ENCODE results near the gene WDPCP.
A peak's percentile ranks its signal among the peaks of the same experiment; 100 is the strongest.

The WDPCP gene

DNA sequence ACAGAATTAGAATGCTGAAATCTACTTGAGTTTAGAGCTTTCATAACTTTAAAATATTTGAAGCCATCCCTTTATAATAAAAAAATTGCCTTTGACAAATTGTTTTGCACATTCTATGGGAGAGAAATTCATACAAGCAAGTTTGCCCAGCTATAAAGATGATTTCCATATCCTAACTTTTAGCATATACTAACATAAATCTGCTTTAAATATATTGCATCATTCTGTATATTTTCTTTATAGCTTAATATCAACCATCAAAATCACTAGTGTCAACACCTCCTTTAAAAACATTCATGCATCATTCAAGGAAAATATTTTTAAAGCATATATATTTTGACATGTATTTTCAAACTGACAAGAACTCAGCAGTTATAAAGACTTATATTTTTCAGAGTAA, 49.9 kb downstream of the WDPCP start:
- TF ChIP-seq POLR2AphosphoS5 (IDR thresholded peaks at IDR 0.05; ENCODE audit: borderline replicate concordance, low read depth, low read length) (no peak), FOXP2 (optimal IDR thresholded peaks at IDR 0.05; ENCODE audit: control extremely low read depth, extremely low read length, insufficient read depth) (no peak), EZH2 (IDR thresholded peaks at IDR 0.05) (no peak)
- H3K9ac ChIP-seq (ENCODE audit: insufficient read length): no peak overlapping the region
- no peak for DNase-seq (ENCODE audit: low read depth, low spot score)
- H3K9me3 ChIP-seq (ENCODE audit: low read depth, low read length): no peaks in the 10 kb centered on the region
- H3K36me3 ChIP-seq (ENCODE audit: insufficient read depth, low read length): no peaks in the 10 kb centered on the region
- H3K27ac ChIP-seq: peak overlapping the region; percentile 66
- no peak overlapping the region for H3K4me3 ChIP-seq

DNA sequence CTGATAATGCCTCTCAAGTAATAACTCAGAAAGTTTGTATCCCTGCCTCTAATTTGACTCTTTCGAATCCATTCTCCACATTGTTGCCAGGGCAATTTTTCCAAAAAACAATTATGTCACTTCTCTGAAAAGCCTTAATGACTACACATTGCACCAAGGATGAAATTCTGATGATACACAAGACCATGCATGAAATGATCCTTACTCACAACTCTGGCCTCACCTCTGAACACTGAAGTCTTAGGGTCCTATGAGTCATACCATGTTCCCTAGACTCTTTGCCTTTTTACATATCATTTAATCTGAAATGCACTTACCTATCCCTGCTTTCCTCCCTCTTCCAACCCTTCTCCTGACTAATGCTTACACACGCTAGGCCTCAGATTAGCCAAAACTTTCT, 51.0 kb downstream of the WDPCP start:
- Histone ChIP-seq H3K27ac (no peak overlapping the region), H3K4me3 (no peak overlapping the region), H3K9me3 (ENCODE audit: low read depth, low read length) (no peaks in the 10 kb centered on the region), H3K36me3 (ENCODE audit: insufficient read depth, low read length) (no peaks in the 10 kb centered on the region), H3K9ac (ENCODE audit: insufficient read length) (no peak overlapping the region)
- DNase-seq (ENCODE audit: low read depth, low spot score): no peak
- TF ChIP-seq EZH2 (IDR thresholded peaks at IDR 0.05): no peak
- TF ChIP-seq FOXP2 (optimal IDR thresholded peaks at IDR 0.05; ENCODE audit: control extremely low read depth, extremely low read length, insufficient read depth): no peak
- TF ChIP-seq POLR2AphosphoS5 (IDR thresholded peaks at IDR 0.05; ENCODE audit: borderline replicate concordance, low read depth, low read length): no peak

DNA sequence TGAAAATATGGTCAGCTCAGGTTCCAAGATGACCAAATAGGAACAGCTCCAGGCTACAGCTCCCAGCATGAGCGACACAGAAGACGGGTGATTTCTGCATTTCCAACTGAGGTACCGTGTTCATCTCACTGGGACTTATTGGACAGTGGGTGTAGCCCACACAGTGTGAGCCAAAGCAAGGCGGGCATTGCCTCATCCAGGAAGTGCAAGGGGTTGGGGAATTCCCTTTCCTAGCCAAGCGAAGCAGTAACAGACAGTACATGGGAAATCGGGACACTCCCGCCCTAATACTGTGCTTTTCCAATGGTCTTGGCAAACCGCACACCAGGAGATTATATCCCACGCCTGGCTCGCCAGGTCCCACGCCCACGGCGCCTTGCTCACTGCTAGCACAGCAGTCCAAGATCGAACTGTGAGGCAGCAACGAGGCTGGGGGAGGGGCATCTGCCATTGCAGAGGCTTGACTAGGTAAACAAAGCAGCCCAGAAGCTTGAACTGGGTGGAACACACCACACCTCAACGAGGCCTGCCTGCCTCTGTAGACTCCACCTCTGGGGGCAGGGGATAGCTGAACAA, 57.5 kb downstream of the WDPCP start:
- Histone ChIP-seq H3K4me3 (no peak overlapping the region), H3K9ac (ENCODE audit: insufficient read length) (no peak overlapping the region), H3K36me3 (ENCODE audit: insufficient read depth, low read length) (no peaks in the 10 kb centered on the region), H3K9me3 (ENCODE audit: low read depth, low read length) (no peaks in the 10 kb centered on the region), H3K27ac (no peak overlapping the region)
- TF ChIP-seq EZH2 (IDR thresholded peaks at IDR 0.05) (no peak), POLR2AphosphoS5 (IDR thresholded peaks at IDR 0.05; ENCODE audit: borderline replicate concordance, low read depth, low read length) (no peak), FOXP2 (optimal IDR thresholded peaks at IDR 0.05; ENCODE audit: control extremely low read depth, extremely low read length, insufficient read depth) (no peak)
- DNase-seq (ENCODE audit: low read depth, low spot score): no peak

DNA sequence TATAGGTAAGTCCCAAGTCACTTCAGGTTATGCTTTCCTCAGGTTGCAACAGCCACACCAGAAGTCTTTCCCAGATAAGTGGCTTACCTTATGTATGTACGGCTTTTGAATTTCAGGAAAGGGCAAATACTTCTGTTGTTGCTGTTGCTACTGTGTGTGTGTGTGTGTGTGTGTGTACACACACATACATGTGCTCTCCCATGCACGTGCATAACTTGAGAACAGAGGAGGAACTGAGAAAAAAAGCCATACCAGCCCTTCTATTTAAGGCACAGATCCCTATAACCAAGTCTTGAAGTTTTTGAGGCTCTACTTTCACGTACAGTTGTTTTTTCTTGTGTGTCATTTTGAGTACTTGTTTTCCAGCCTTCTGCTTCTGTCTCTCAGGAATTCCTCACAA, 62.4 kb downstream of the WDPCP start:
- TF ChIP-seq EZH2 (IDR thresholded peaks at IDR 0.05) (no peak), FOXP2 (optimal IDR thresholded peaks at IDR 0.05; ENCODE audit: control extremely low read depth, extremely low read length, insufficient read depth) (no peak)
- peaks cover under 1% of the 10 kb centered on the region; the same call in 1 of the 2 replicates for H3K9me3 ChIP-seq (ENCODE audit: low read depth, low read length)
- no peak for DNase-seq (ENCODE audit: low read depth, low spot score)
- no peak overlapping the region for H3K4me3 ChIP-seq
- no peak overlapping the region for H3K9ac ChIP-seq (ENCODE audit: insufficient read length)
- no peak overlapping the region for H3K27ac ChIP-seq
- H3K36me3 ChIP-seq (ENCODE audit: insufficient read depth, low read length): no peaks in the 10 kb centered on the region

DNA sequence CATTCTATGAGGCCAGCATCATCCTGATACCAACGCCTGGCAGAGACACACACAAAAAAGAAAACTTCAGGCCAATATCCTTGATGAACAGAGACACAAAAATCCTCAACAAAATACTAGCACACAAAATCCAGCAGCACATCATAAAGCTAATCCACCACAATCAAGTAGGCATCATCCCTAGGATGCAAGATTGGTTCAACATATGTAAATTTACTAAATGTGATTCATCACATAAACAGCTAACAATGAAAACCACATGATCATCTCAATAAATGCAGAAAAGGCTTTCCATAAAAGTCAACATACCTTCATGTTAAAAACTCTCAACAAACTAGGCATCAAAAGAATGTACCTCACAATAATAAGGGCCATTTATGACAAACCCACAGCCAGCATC, 65.3 kb downstream of the WDPCP start:
- no peaks in the 10 kb centered on the region for H3K36me3 ChIP-seq (ENCODE audit: insufficient read depth, low read length)
- no peak overlapping the region for H3K27ac ChIP-seq
- H3K4me3 ChIP-seq: no peak overlapping the region
- H3K9ac ChIP-seq (ENCODE audit: insufficient read length): no peak overlapping the region
- no peak for TF ChIP-seq FOXP2 (optimal IDR thresholded peaks at IDR 0.05; ENCODE audit: control extremely low read depth, extremely low read length, insufficient read depth)
- no peak for TF ChIP-seq EZH2 (IDR thresholded peaks at IDR 0.05)
- TF ChIP-seq POLR2AphosphoS5 (IDR thresholded peaks at IDR 0.05; ENCODE audit: borderline replicate concordance, low read depth, low read length): no peak
- peaks cover 3% of the 10 kb centered on the region; the same call in 1 of the 2 replicates for H3K9me3 ChIP-seq (ENCODE audit: low read depth, low read length)
- DNase-seq (ENCODE audit: low read depth, low spot score): no peak

DNA sequence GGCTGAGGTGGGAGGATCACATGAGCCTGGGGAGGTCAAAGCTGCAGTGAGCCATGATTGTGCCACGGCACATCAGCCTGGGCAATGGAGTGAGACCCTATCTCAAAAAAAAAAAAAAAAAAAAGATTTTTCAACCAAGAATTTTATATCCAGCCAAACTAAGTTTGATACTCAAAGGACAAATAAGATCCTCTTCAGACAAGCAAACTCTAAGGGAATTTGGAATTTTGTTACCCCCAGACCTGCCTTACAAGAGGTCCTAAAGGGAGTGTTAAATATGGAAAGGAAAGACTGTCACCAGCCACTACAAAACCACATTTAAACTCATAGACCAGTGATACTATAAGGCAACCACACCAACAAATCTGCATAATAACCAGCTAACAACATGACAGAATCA, 67.5 kb downstream of the WDPCP start:
- Histone ChIP-seq H3K9ac (ENCODE audit: insufficient read length) (no peak overlapping the region), H3K9me3 (ENCODE audit: low read depth, low read length) (peaks cover 3% of the 10 kb centered on the region; the same call in 1 of the 2 replicates), H3K27ac (no peak overlapping the region), H3K4me3 (no peak overlapping the region), H3K36me3 (ENCODE audit: insufficient read depth, low read length) (no peaks in the 10 kb centered on the region)
- DNase-seq (ENCODE audit: low read depth, low spot score): no peak
- TF ChIP-seq FOXP2 (optimal IDR thresholded peaks at IDR 0.05; ENCODE audit: control extremely low read depth, extremely low read length, insufficient read depth) (no peak), POLR2AphosphoS5 (IDR thresholded peaks at IDR 0.05; ENCODE audit: borderline replicate concordance, low read depth, low read length) (no peak), EZH2 (IDR thresholded peaks at IDR 0.05) (no peak)

DNA sequence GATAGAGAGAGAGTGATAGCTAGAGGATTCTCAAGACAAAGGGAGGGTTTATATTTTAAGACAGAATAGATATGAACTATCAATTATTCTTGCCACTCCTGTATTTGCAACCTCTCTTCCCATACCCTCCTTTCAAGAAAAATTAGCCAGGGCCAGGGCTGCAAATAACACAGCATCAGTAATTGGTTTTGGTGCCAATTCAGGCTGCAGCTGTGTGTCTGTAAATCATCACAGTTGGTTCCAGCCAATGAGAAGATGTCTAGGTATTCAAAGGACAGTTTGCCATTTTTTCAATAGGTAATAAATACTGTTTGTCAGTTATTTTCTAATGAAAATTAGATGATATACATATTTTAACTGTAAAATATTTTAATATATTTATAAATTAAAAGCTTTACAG, 73.5 kb downstream of the WDPCP start:
- no peak overlapping the region for H3K27ac ChIP-seq
- no peak for TF ChIP-seq POLR2AphosphoS5 (IDR thresholded peaks at IDR 0.05; ENCODE audit: borderline replicate concordance, low read depth, low read length)
- TF ChIP-seq FOXP2 (optimal IDR thresholded peaks at IDR 0.05; ENCODE audit: control extremely low read depth, extremely low read length, insufficient read depth): no peak
- no peak for TF ChIP-seq EZH2 (IDR thresholded peaks at IDR 0.05)

DNA sequence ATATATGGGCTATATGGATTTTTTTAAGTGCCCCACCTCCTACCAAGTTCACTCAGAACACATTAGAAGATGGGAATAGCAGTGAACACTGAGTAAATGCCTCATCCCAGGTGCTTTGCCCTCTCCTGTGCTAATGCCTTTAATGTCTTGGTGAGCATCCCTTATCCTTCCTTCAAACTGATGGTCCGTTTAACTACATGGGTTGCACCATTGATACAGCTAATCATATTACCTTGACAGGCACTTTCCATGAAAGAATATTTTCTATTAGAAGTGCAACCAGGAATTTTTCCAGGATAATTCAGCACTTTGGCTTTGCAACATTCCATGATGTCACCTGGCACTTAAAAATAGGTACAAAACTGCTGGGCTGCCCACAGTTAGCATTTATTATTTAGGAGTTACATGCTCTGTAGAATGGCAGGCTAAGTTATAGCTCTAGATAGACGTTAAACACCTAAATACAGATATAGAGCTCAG, 74.0 kb downstream of the WDPCP start:
- TF ChIP-seq FOXP2 (optimal IDR thresholded peaks at IDR 0.05; ENCODE audit: control extremely low read depth, extremely low read length, insufficient read depth): no peak
- TF ChIP-seq POLR2AphosphoS5 (IDR thresholded peaks at IDR 0.05; ENCODE audit: borderline replicate concordance, low read depth, low read length): no peak
- no peak for TF ChIP-seq EZH2 (IDR thresholded peaks at IDR 0.05)
- H3K4me3 ChIP-seq: no peak overlapping the region
- H3K9ac ChIP-seq (ENCODE audit: insufficient read length): no peak overlapping the region
- H3K36me3 ChIP-seq (ENCODE audit: insufficient read depth, low read length): no peaks in the 10 kb centered on the region
- H3K27ac ChIP-seq: no peak overlapping the region
- no peak for DNase-seq (ENCODE audit: low read depth, low spot score)
- H3K9me3 ChIP-seq (ENCODE audit: low read depth, low read length): no peaks in the 10 kb centered on the region

More for the DNA sequence above, 73.5 kb downstream of the WDPCP start:
- no peaks in the 10 kb centered on the region for H3K9me3 ChIP-seq (ENCODE audit: low read depth, low read length)
- no peak overlapping the region for H3K9ac ChIP-seq (ENCODE audit: insufficient read length)
- H3K4me3 ChIP-seq: no peak overlapping the region
- H3K36me3 ChIP-seq (ENCODE audit: insufficient read depth, low read length): no peaks in the 10 kb centered on the region
- DNase-seq (ENCODE audit: low read depth, low spot score): no peak

DNA sequence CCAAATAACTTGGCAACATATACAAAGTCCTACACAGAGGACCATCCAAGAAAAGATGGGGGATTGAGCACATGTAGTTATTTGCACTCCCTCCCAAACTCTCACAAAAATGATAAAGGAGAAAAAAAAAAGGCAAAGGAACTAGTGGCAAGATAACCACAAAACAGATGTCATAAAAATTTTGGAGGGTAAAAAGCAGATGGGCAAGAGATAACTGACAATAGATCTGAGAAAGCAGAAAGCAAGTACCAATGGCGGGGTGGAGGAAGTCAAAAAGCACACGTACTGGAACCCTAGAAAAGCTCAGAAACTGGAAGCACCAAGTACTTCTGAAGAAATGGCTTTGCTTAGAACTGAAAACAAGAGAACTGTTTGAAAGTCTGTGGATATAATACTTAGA, 82.0 kb downstream of the WDPCP start:
- Histone ChIP-seq H3K9ac (ENCODE audit: insufficient read length) (no peak overlapping the region), H3K36me3 (ENCODE audit: insufficient read depth, low read length) (no peaks in the 10 kb centered on the region), H3K9me3 (ENCODE audit: low read depth, low read length) (no peaks in the 10 kb centered on the region), H3K4me3 (no peak overlapping the region), H3K27ac (no peak overlapping the region)
- no peak for DNase-seq (ENCODE audit: low read depth, low spot score)
- TF ChIP-seq POLR2AphosphoS5 (IDR thresholded peaks at IDR 0.05; ENCODE audit: borderline replicate concordance, low read depth, low read length) (no peak), EZH2 (IDR thresholded peaks at IDR 0.05) (no peak), FOXP2 (optimal IDR thresholded peaks at IDR 0.05; ENCODE audit: control extremely low read depth, extremely low read length, insufficient read depth) (no peak)

Measured in SK-N-MC (cell line).